Right atrium auricular region (tissue), 2 donors: ENCODE measurements around the gene YBX2. TPM values are rescaled to one million over a fixed set of nuclear protein-coding genes. Genes with fewer than 3 reads are reported as not detected.
A peak's percentile ranks its signal among the peaks of the same experiment; 100 is the strongest.

Experiments
- DNase-seq: peaks from one replicate; pipeline ENCODE4 v3.0.0-alpha.2; 2019; ENCODE audit warnings: low spot score
- H3K27ac ChIP-seq, 2 donors: fragments of 200-600 bp; sonication (generic); 1 replicate in 1 of 2; 2 replicates in 1 of 2; pipeline ENCODE4 v1.5.1; 2016 to 2019
- H3K27me3 ChIP-seq, 2 donors: fragments of 200-600 bp; sonication (generic); one replicate each; pipeline versions ENCODE4 v1.5.1 to v1.6.0; 2017 to 2019
- H3K36me3 ChIP-seq: fragments of 200-600 bp; sonication (generic); one replicate; pipeline ENCODE4 v1.5.1; 2016
- H3K4me1 ChIP-seq, 2 donors: fragments of 200-600 bp; sonication (generic); one replicate each; pipeline versions ENCODE4 v1.5.1 to v1.6.0; 2017 to 2019
- H3K4me3 ChIP-seq, 2 donors: fragments of 200-600 bp; sonication (generic); 1 replicate in 1 of 2; 2 replicates in 1 of 2; pipeline ENCODE4 v1.5.1; 2017 to 2019; ENCODE audit warnings: mild to moderate bottlenecking in 1 of 2, moderate library complexity in 1 of 2
- H3K9me3 ChIP-seq, 2 donors: fragments of 200-600 bp; sonication (generic); one replicate each; pipeline ENCODE4 v1.5.1; 2019
- CTCF ChIP-seq, 2 donors: fragments of 200-600 bp; sonication (generic); IDR thresholded peaks; one replicate each; pipeline ENCODE4 v1.5.1; 2019; ENCODE audit warnings: antibody characterized with exemption in 2 of 2
- total RNA-seq, 2 donors: library from RNA; depleted of rRNA; stranded (reverse); fragments of >200 nt; gene quantifications; one replicate each; pipeline ENCODE4 v1.1.0, GENCODE V29; 2016

YBX2 gene
- total RNA-seq, 2 donors from 2014 or later, result 2.9 to 3.0 TPM

GRCh38 chr17:7243453-7243729, 51.0 kb downstream of the YBX2 start:
- Histone ChIP-seq H3K4me3 (peak overlapping the region; percentile 65 to 83), H3K27ac (peak overlapping the region; percentile 96 to 99), H3K27me3 (no peaks in the 10 kb centered on the region), H3K4me1 (peaks cover 0 to 28% of the 10 kb centered on the region in 2 donors), H3K9me3 (no peaks in the 10 kb centered on the region), H3K36me3 (peaks cover 45% of the 10 kb centered on the region)
- no peak for DNase-seq
- no peak for TF ChIP-seq CTCF (IDR thresholded peaks at IDR 0.05)

GRCh38 chr17:7242717-7243452, 51.6 kb downstream of the YBX2 start:
- peak in 1 of 2 donors; percentile 40 for TF ChIP-seq CTCF (IDR thresholded peaks at IDR 0.05)
- Histone ChIP-seq H3K36me3 (peaks cover 45% of the 10 kb centered on the region), H3K27me3 (no peaks in the 10 kb centered on the region), H3K4me1 (peaks cover 0 to 28% of the 10 kb centered on the region in 2 donors), H3K27ac (peak overlapping the region; percentile 96 to 99), H3K4me3 (peak overlapping the region; percentile 65 to 83), H3K9me3 (no peaks in the 10 kb centered on the region)
- DNase-seq, result peak; percentile 98

- no peak for TF ChIP-seq CTCF (IDR thresholded peaks at IDR 0.05)
- Histone ChIP-seq H3K4me3 (peak within 1 kb of the TSS; percentile 65 to 83), H3K9me3 (no peaks in the 10 kb centered on the region), H3K27ac (peak within 1 kb of the TSS; percentile 96 to 99), H3K36me3 (peaks cover 44% of the 10 kb centered on the region), H3K27me3 (no peaks in the 10 kb centered on the region), H3K4me1 (peaks cover 0 to 35% of the 10 kb centered on the region in 2 donors)
- DNase-seq, result peak; percentile 94
Observed at GRCh38 chr17:7241783-7242716, 52.4 kb downstream of the YBX2 start, which contains the start of gene GABARAP. TSS of gene GABARAP (minus strand) at chr17:7242449. CDS start at chr17:7242330, 119 bp downstream.

GRCh38 chr17:7241090-7241733, 53.2 kb downstream of the YBX2 start:
- Histone ChIP-seq H3K27ac (peak overlapping the region; percentile 96 to 99), H3K27me3 (no peaks in the 10 kb centered on the region), H3K4me1 (peaks cover 0 to 38% of the 10 kb centered on the region in 2 donors), H3K9me3 (no peaks in the 10 kb centered on the region), H3K36me3 (peaks cover 38% of the 10 kb centered on the region), H3K4me3 (peak overlapping the region; percentile 65 to 83)
- TF ChIP-seq CTCF (IDR thresholded peaks at IDR 0.05), result no peak
- DNase-seq, result no peak

- Histone ChIP-seq H3K4me1 (peaks cover 0 to 43% of the 10 kb centered on the region in 2 donors), H3K27ac (peak overlapping the region; percentile 96 to 99), H3K27me3 (no peaks in the 10 kb centered on the region), H3K9me3 (no peaks in the 10 kb centered on the region), H3K4me3 (peak overlapping the region in 1 of 2 donors; percentile 83), H3K36me3 (peaks cover 39% of the 10 kb centered on the region)
- TF ChIP-seq CTCF (IDR thresholded peaks at IDR 0.05), result no peak
- DNase-seq, result no peak
Observed at GRCh38 chr17:7240375-7240774, 54.1 kb downstream of the YBX2 start.
